ENCODE results near the gene DPF3. TPM values are rescaled to one million over a fixed set of nuclear protein-coding genes. Genes with fewer than 3 reads are reported as not detected.

DPF3 gene
- total and polyA plus RNA-seq, 11 donors, result 13.5 to 53.8 (median 37.0) TPM

GRCh38 chr14:72906316-72906715, 12.4 kb upstream of the DPF3 start:
- no peaks in the 10 kb centered on the region for H3K9me3 ChIP-seq
- TF ChIP-seq CTCF (IDR thresholded peaks at IDR 0.05) (no peak), POLR2A (IDR thresholded peaks at IDR 0.05) (no peak)
- DNase-seq (no peak), ATAC-seq (no peak)
- no peak overlapping the region for H3K4me3 ChIP-seq
- H3K27ac ChIP-seq, result peak overlapping the region in 1 of 12 donors; percentile 51
- intact Hi-C loops (cut with DNase I), result loop anchor here in 1 of 10 donors (10.0 kb wide), 1 partner anchor 292 kb away; no protein-coding TSS in a partner anchor
- peaks cover 0 to 26% (median 10%) of the 10 kb centered on the region in 12 donors for H3K4me1 ChIP-seq
- no peaks in the 10 kb centered on the region for H3K27me3 ChIP-seq
- WGBS, 4 donors, result 37 to 61% (median 50%) methylated on average over 3 of the region's 3 CpGs
- no peaks in the 10 kb centered on the region for H3K36me3 ChIP-seq

GRCh38 chr14:72904840-72905561, 11.1 kb upstream of the DPF3 start:
- DNase-seq, result peak in 3 of 5 donors; percentile 43 to 59 (median 58)
- H3K36me3 ChIP-seq, result no peaks in the 10 kb centered on the region
- WGBS, 4 donors, result 28 to 33% (median 31%) methylated on average over 5 of the region's 5 CpGs
- H3K27me3 ChIP-seq, result no peaks in the 10 kb centered on the region
- no peak overlapping the region for H3K4me3 ChIP-seq
- ATAC-seq, result peak; percentile 31 to 69 (median 58)
- peaks cover 0 to 27% (median 10%) of the 10 kb centered on the region in 12 donors for H3K4me1 ChIP-seq
- intact Hi-C loops (cut with DNase I), result loop anchor here (1.0 to 10.0 kb wide), 5 partner anchors 290 to 389 kb away; no protein-coding TSS in a partner anchor
- TF ChIP-seq CTCF (IDR thresholded peaks at IDR 0.05) (peak; percentile 83 to 96 (median 91)), POLR2A (IDR thresholded peaks at IDR 0.05) (no peak)
- no peaks in the 10 kb centered on the region for H3K9me3 ChIP-seq
- H3K27ac ChIP-seq, result no peak overlapping the region

GRCh38 chr14:72904218-72904617, 10.3 kb upstream of the DPF3 start:
- no peak for TF ChIP-seq POLR2A (IDR thresholded peaks at IDR 0.05)
- no peak for TF ChIP-seq CTCF (IDR thresholded peaks at IDR 0.05)
- Histone ChIP-seq H3K27me3 (no peaks in the 10 kb centered on the region), H3K27ac (no peak overlapping the region), H3K4me1 (peaks cover 0 to 27% (median 10%) of the 10 kb centered on the region in 12 donors), H3K36me3 (no peaks in the 10 kb centered on the region), H3K4me3 (no peak overlapping the region), H3K9me3 (no peaks in the 10 kb centered on the region)
- intact Hi-C loops (cut with DNase I), result loop anchor here in 9 of 10 donors (2.0 to 10.0 kb wide), 3 partner anchors 289 to 387 kb away; no protein-coding TSS in a partner anchor
- DNase-seq, result no peak
- no peak for ATAC-seq
- 8 to 92% (median 37%) methylated on average over 1 of the region's 1 CpG for WGBS, 4 donors

GRCh38 chr14:72903716-72904115, 9.8 kb upstream of the DPF3 start:
- DNase-seq (no peak), ATAC-seq (no peak)
- 39 to 95% (median 52%) methylated on average over 1 of the region's 1 CpG for WGBS, 4 donors
- Histone ChIP-seq H3K4me3 (no peak overlapping the region), H3K9me3 (no peaks in the 10 kb centered on the region), H3K4me1 (peaks cover 0 to 27% (median 10%) of the 10 kb centered on the region in 12 donors), H3K36me3 (no peaks in the 10 kb centered on the region), H3K27ac (no peak overlapping the region), H3K27me3 (no peaks in the 10 kb centered on the region)
- TF ChIP-seq CTCF (IDR thresholded peaks at IDR 0.05) (no peak), POLR2A (IDR thresholded peaks at IDR 0.05) (no peak)
- intact Hi-C loops (cut with DNase I), result loop anchor here in 9 of 10 donors (2.0 to 10.0 kb wide), 3 partner anchors 289 to 387 kb away; no protein-coding TSS in a partner anchor

Measured in heart left ventricle (tissue), 16 donors.